Sigmoid colon (tissue), 7 donors: ENCODE measurements around the gene YIPF3. TPM values are rescaled to one million over a fixed set of nuclear protein-coding genes. Genes with fewer than 3 reads are reported as not detected.

Experiments
- DNase-seq: peaks from one replicate; pipeline ENCODE4 v3.0.0-alpha.2; 2019
- H3K27ac ChIP-seq, 4 donors: fragments of 200-600 bp; sonication (generic); one replicate each; pipeline ENCODE4 v1.5.1; 2016 to 2019; ENCODE audit warnings: mild to moderate bottlenecking in 1 of 4
- H3K27me3 ChIP-seq, 3 donors: fragments of 200-600 bp; sonication (generic); one replicate each; pipeline ENCODE4 v1.5.1; 2019; ENCODE audit warnings: mild to moderate bottlenecking in 1 of 3
- H3K36me3 ChIP-seq, 4 donors: fragments of 200-600 bp; sonication (generic); one replicate each; pipeline ENCODE4 v1.5.1; 2016 to 2019
- H3K4me1 ChIP-seq, 4 donors: fragments of 200-600 bp; sonication (generic); one replicate each; pipeline ENCODE4 v1.5.1; 2017 to 2019
- H3K4me3 ChIP-seq, 4 donors: fragments of 200-600 bp; sonication (generic); one replicate each; pipeline ENCODE4 v1.5.1; 2017 to 2019; ENCODE audit warnings: mild to moderate bottlenecking in 2 of 4, moderate library complexity in 1 of 4
- H3K9me3 ChIP-seq, 4 donors: fragments of 200-600 bp in 3 of 4; sonication (generic) in 3 of 4; one replicate each; pipeline versions ENCODE4 v1.5.1 to v1.6.1; 2013 to 2019
- CTCF ChIP-seq, 4 experiments: fragments of 450-650 bp in 3 of 4; fragments of 200-600 bp in 1 of 4; IDR thresholded peaks; one replicate each; pipeline ENCODE4 v1.5.1; 2016 to 2019; ENCODE audit warnings: antibody characterized with exemption in 4 of 4, mild to moderate bottlenecking in 3 of 4, moderate library complexity in 2 of 4
- EP300 ChIP-seq, 4 donors: sonication (generic); formaldehyde crosslinking; IDR thresholded peaks; one replicate each; pipeline ENCODE4 v1.6.1; 2017; ENCODE audit warnings: antibody characterized with exemption in 4 of 4
- POLR2A ChIP-seq, 2 donors: fragments of 450-650 bp; IDR thresholded peaks; one replicate each; pipeline ENCODE4 v1.6.1; 2016; ENCODE audit warnings: antibody characterized with exemption in 2 of 2, mild to moderate bottlenecking in 2 of 2, moderate library complexity in 2 of 2
- POLR2AphosphoS5 ChIP-seq, 4 donors: sonication (generic); formaldehyde crosslinking; IDR thresholded peaks; one replicate each; pipeline ENCODE4 v1.6.1; 2017; ENCODE audit warnings: antibody characterized with exemption in 4 of 4
- WGBS, 2 donors: extraction: QIAGEN DNeasy Blood & Tissue Kit; methylation state at CpG; one replicate each; pipeline ENCODE4 v1.1.7; 2013; 5-methylcytosine and 5-hydroxymethylcytosine counted together
- intact Hi-C: fragments of 100-400 bp; cut with DNase I; formaldehyde crosslinking; loops from one replicate; pipeline ENCODE4 v1.15.1; 2023
- polyA plus RNA-seq, 3 donors: library from polyadenylated mRNA; stranded (reverse); fragments of 200-250 nt; gene quantifications; one replicate each; pipeline ENCODE4 v1.2.3, GENCODE V29; 2013
- total RNA-seq, 4 donors: library from RNA; depleted of rRNA; stranded (reverse); fragments of >200 nt; gene quantifications; one replicate each; pipeline ENCODE4 v1.1.0, GENCODE V29; 2016
- donor health status: healthy with polysubstance abuse.
- donor health status: Bipolar disorder and iron deficiency.
- donor health status: healthy.

Gene YIPF3
- total and polyA plus RNA-seq, 7 donors, result 35.4 to 93.6 (median 65.6) TPM

- Histone ChIP-seq H3K27ac (no peak overlapping the region), H3K27me3 (no peaks in the 10 kb centered on the region), H3K36me3 (peaks cover 0 to 7% (median 0%) of the 10 kb centered on the region in 4 donors), H3K9me3 (no peaks in the 10 kb centered on the region), H3K4me1 (peaks cover 0 to 31% (median 20%) of the 10 kb centered on the region in 4 donors), H3K4me3 (no peak overlapping the region)
- DNase-seq, result no peak
- WGBS, 2 donors, result 93 to 94% methylated on average over 11 of the region's 11 CpGs
- TF ChIP-seq POLR2AphosphoS5 (IDR thresholded peaks at IDR 0.05) (no peak), EP300 (IDR thresholded peaks at IDR 0.05) (no peak), CTCF (IDR thresholded peaks at IDR 0.05) (no peak), POLR2A (IDR thresholded peaks at IDR 0.05) (no peak)
- intact Hi-C loops, result no loop called here
Measured at GRCh38 chr6:43481591-43482236, 35.0 kb downstream of the YIPF3 start.

- H3K36me3 ChIP-seq, result peaks cover 0 to 7% (median 0%) of the 10 kb centered on the region in 4 donors
- no peak for DNase-seq
- no peak overlapping the region for H3K4me3 ChIP-seq
- TF ChIP-seq EP300 (IDR thresholded peaks at IDR 0.05) (no peak), POLR2AphosphoS5 (IDR thresholded peaks at IDR 0.05) (no peak), CTCF (IDR thresholded peaks at IDR 0.05) (no peak), POLR2A (IDR thresholded peaks at IDR 0.05) (no peak)
- 95% methylated on average over 2 of the region's 2 CpGs for WGBS, 2 donors
- no peak overlapping the region for H3K27ac ChIP-seq
- H3K4me1 ChIP-seq, result peaks cover 0 to 32% (median 20%) of the 10 kb centered on the region in 4 donors
- intact Hi-C loops, result no loop called here
- no peaks in the 10 kb centered on the region for H3K9me3 ChIP-seq
- no peaks in the 10 kb centered on the region for H3K27me3 ChIP-seq
Measured at GRCh38 chr6:43481075-43481474, 35.7 kb downstream of the YIPF3 start.

GRCh38 chr6:43478008-43478372 is 38.7 kb downstream of the YIPF3 start:
- intact Hi-C loops, result no loop called here
- WGBS, 2 donors, result 5 to 22% methylated on average over 3 of the region's 3 CpGs
- Histone ChIP-seq H3K4me3 (peak overlapping the region; percentile 59 to 82 (median 80)), H3K4me1 (peaks cover 0 to 32% (median 20%) of the 10 kb centered on the region in 4 donors), H3K9me3 (no peaks in the 10 kb centered on the region), H3K27me3 (no peaks in the 10 kb centered on the region), H3K27ac (peak overlapping the region; percentile 69 to 87 (median 85)), H3K36me3 (no peaks in the 10 kb centered on the region)
- TF ChIP-seq POLR2A (IDR thresholded peaks at IDR 0.05), result no peak
- no peak for DNase-seq

GRCh38 chr6:43477235-43478007 is 39.3 kb downstream of the YIPF3 start, which contains the start of gene TJAP1:
TSS of gene TJAP1 (plus strand) at chr6:43477570. CDS start at chr6:43499002, 21,432 bp downstream.
- TF ChIP-seq EP300 (IDR thresholded peaks at IDR 0.05) (no peak), POLR2AphosphoS5 (IDR thresholded peaks at IDR 0.05) (peak; percentile 82 to 95 (median 92)), POLR2A (IDR thresholded peaks at IDR 0.05) (peak; percentile 54 to 74)
- Histone ChIP-seq H3K4me3 (peak within 1 kb of the TSS; percentile 59 to 82 (median 80)), H3K9me3 (no peaks in the 10 kb centered on the region), H3K4me1 (peaks cover 0 to 32% (median 20%) of the 10 kb centered on the region in 4 donors), H3K36me3 (no peaks in the 10 kb centered on the region), H3K27me3 (no peaks in the 10 kb centered on the region), H3K27ac (peak within 1 kb of the TSS; percentile 69 to 87 (median 85))
- DNase-seq, result peak; percentile 96
- WGBS, 2 donors, result 1% methylated on average over 34 of the region's 34 CpGs
- intact Hi-C loops, result loop anchor here (2.0 kb wide), 2 partner anchors 29 to 49 kb away; no protein-coding TSS in a partner anchor

GRCh38 chr6:43476746-43477145 is 40.0 kb downstream of the YIPF3 start:
- Histone ChIP-seq H3K27ac (peak overlapping the region; percentile 69 to 87 (median 85)), H3K4me3 (peak overlapping the region in 3 of 4 donors; percentile 79 to 82 (median 82)), H3K4me1 (peaks cover 0 to 32% (median 20%) of the 10 kb centered on the region in 4 donors), H3K27me3 (no peaks in the 10 kb centered on the region), H3K36me3 (no peaks in the 10 kb centered on the region), H3K9me3 (no peaks in the 10 kb centered on the region)
- intact Hi-C loops, result loop anchor here (2.0 kb wide), 2 partner anchors 30 to 48 kb away; no protein-coding TSS in a partner anchor
- no peak for DNase-seq
- 16 to 35% methylated on average over 2 of the region's 2 CpGs for WGBS, 2 donors
- no peak for TF ChIP-seq EP300 (IDR thresholded peaks at IDR 0.05)
- no peak for TF ChIP-seq POLR2A (IDR thresholded peaks at IDR 0.05)
- TF ChIP-seq POLR2AphosphoS5 (IDR thresholded peaks at IDR 0.05), result no peak
- TF ChIP-seq CTCF (IDR thresholded peaks at IDR 0.05), result no peak
